Stimulated activated CD4-positive, alpha-beta T cell treated with anti-CD3 and anti-CD28 coated beads, Interleukin-15, amount 100 ng/mL, for 48 hours (primary cell): ENCODE measurements around the gene NDE1.
A peak's percentile ranks its signal among the peaks of the same experiment; 100 is the strongest.
"Not testable (repeated sequence)": the region's sequence is repeated elsewhere in the genome, so short reads cannot be mapped to it uniquely, and the experiment has no call there.

ENCODE experiments used
- DNase-seq, 2 donors: peaks; one replicate each; pipeline ENCODE4 v3.0.0-alpha.2; 2020; ENCODE audit warnings: low read depth in 2 of 2

The NDE1 gene

GRCh38 chr16:15650698-15651171, 690 bp downstream of the NDE1 start:
- DNase-seq: no peak

- no peak for DNase-seq
Measured at GRCh38 chr16:15652293-15653001, 2.4 kb downstream of the NDE1 start.

GRCh38 chr16:15653227-15653626, 3.2 kb downstream of the NDE1 start:
- no peak for DNase-seq

GRCh38 chr16:15654591-15654990, 4.5 kb downstream of the NDE1 start:
- DNase-seq: no peak

- not testable (repeated sequence) for DNase-seq
Measured at GRCh38 chr16:15655561-15655960, 5.5 kb downstream of the NDE1 start.

GRCh38 chr16:15658149-15658548, 8.1 kb downstream of the NDE1 start:
- no peak for DNase-seq

- no peak for DNase-seq
Measured at GRCh38 chr16:15658556-15658955, 8.5 kb downstream of the NDE1 start.

GRCh38 chr16:15660203-15660601, 10.2 kb downstream of the NDE1 start:
- DNase-seq: no peak

GRCh38 chr16:15665107-15665506, 15.1 kb downstream of the NDE1 start:
- no peak for DNase-seq

GRCh38 chr16:15667091-15667742, 17.2 kb downstream of the NDE1 start:
- no peak for DNase-seq

GRCh38 chr16:15671530-15672117, 21.6 kb downstream of the NDE1 start:
- DNase-seq: no peak

GRCh38 chr16:15672127-15672513, 22.1 kb downstream of the NDE1 start:
- DNase-seq: not testable (repeated sequence)

- peak; percentile 23 to 35 for DNase-seq
Measured at GRCh38 chr16:15672514-15673167, 22.6 kb downstream of the NDE1 start.

- no peak for DNase-seq
Measured at GRCh38 chr16:15674571-15674970, 24.5 kb downstream of the NDE1 start.

- no peak for DNase-seq
Measured at GRCh38 chr16:15676506-15676905, 26.5 kb downstream of the NDE1 start.

GRCh38 chr16:15677447-15677846, 27.4 kb downstream of the NDE1 start:
- no peak for DNase-seq

- DNase-seq: peak; percentile 12 to 29
Measured at GRCh38 chr16:15682105-15682570, 32.1 kb downstream of the NDE1 start.

- DNase-seq: no peak
Measured at GRCh38 chr16:15686287-15686686, 36.2 kb downstream of the NDE1 start.

GRCh38 chr16:15689290-15689689, 39.2 kb downstream of the NDE1 start:
- DNase-seq: no peak

GRCh38 chr16:15690296-15690695, 40.3 kb downstream of the NDE1 start:
- no peak for DNase-seq

- DNase-seq: no peak
Measured at GRCh38 chr16:15691046-15691445, 41.0 kb downstream of the NDE1 start.

- DNase-seq: not testable (repeated sequence)
Measured at GRCh38 chr16:15692508-15692907, 42.5 kb downstream of the NDE1 start.
